Tongue (tissue), 2 donors: Measurements from ENCODE around the gene MYO3B. TPM values are rescaled to one million over a fixed set of nuclear protein-coding genes. Genes with fewer than 3 reads are reported as not detected.
A peak's percentile ranks its signal among the peaks of the same experiment; 100 is the strongest.
"Not testable (repeated sequence)": the region's sequence is repeated elsewhere in the genome, so short reads cannot be mapped to it uniquely, and the experiment has no call there.

Experiments
- DNase-seq: peaks from one replicate; pipeline ENCODE4 v3.0.0-alpha.2; 2015
- total RNA-seq: library from RNA; depleted of rRNA; stranded (reverse); fragments of >200 nt; gene quantifications from one replicate; pipeline ENCODE4 v1.2.3, GENCODE V29; 2014

The MYO3B gene
- total RNA-seq, 1 donor from 2014 or later: 1.8 TPM

- DNase-seq: not testable (repeated sequence)
Measured at GRCh38 chr2:170213281-170213625, 35.3 kb downstream of the MYO3B start.

GRCh38 chr2:170213651-170214050, 35.7 kb downstream of the MYO3B start:
- DNase-seq: no peak

GRCh38 chr2:170214309-170214948, 36.5 kb downstream of the MYO3B start:
- DNase-seq: no peak

GRCh38 chr2:170215021-170215420, 37.1 kb downstream of the MYO3B start:
- DNase-seq: no peak

- no peak for DNase-seq
Measured at GRCh38 chr2:170216428-170216827, 38.5 kb downstream of the MYO3B start.

- no peak for DNase-seq
Measured at GRCh38 chr2:170216981-170217380, 39.0 kb downstream of the MYO3B start.

GRCh38 chr2:170217778-170218251, 39.9 kb downstream of the MYO3B start:
- DNase-seq: peak; percentile 51

- no peak for DNase-seq
Measured at GRCh38 chr2:170218456-170218855, 40.5 kb downstream of the MYO3B start.

GRCh38 chr2:170218931-170219330, 41.0 kb downstream of the MYO3B start:
- DNase-seq: no peak

GRCh38 chr2:170221317-170222288, 43.7 kb downstream of the MYO3B start:
- no peak for DNase-seq

- DNase-seq: no peak
Measured at GRCh38 chr2:170222298-170222697, 44.4 kb downstream of the MYO3B start.

- no peak for DNase-seq
Measured at GRCh38 chr2:170222842-170223241, 44.9 kb downstream of the MYO3B start.

- DNase-seq: peak; percentile 87
Measured at GRCh38 chr2:170224692-170225294, 46.8 kb downstream of the MYO3B start.

GRCh38 chr2:170226216-170226615, 48.3 kb downstream of the MYO3B start:
- no peak for DNase-seq

- no peak for DNase-seq
Measured at GRCh38 chr2:170227507-170227947, 49.6 kb downstream of the MYO3B start.

- no peak for DNase-seq
Measured at GRCh38 chr2:170227951-170228350, 50.0 kb downstream of the MYO3B start.

- DNase-seq: no peak
Measured at GRCh38 chr2:170228429-170228828, 50.5 kb downstream of the MYO3B start.

GRCh38 chr2:170229125-170229524, 51.2 kb downstream of the MYO3B start:
- DNase-seq: no peak

GRCh38 chr2:170229744-170230143, 51.8 kb downstream of the MYO3B start:
- DNase-seq: no peak

- DNase-seq: peak; percentile 72
Measured at GRCh38 chr2:170235860-170236679, 58.1 kb downstream of the MYO3B start.

GRCh38 chr2:170236680-170237047, 58.7 kb downstream of the MYO3B start:
- DNase-seq: no peak

GRCh38 chr2:170237572-170238120, 59.7 kb downstream of the MYO3B start:
- DNase-seq: no peak
